Measurements from ENCODE around the gene CISH. TPM values are rescaled to one million over a fixed set of nuclear protein-coding genes. Genes with fewer than 3 reads are reported as not detected.

The CISH gene
- total RNA-seq, 1 donor from 2014 or later: 0.32 TPM

DNA sequence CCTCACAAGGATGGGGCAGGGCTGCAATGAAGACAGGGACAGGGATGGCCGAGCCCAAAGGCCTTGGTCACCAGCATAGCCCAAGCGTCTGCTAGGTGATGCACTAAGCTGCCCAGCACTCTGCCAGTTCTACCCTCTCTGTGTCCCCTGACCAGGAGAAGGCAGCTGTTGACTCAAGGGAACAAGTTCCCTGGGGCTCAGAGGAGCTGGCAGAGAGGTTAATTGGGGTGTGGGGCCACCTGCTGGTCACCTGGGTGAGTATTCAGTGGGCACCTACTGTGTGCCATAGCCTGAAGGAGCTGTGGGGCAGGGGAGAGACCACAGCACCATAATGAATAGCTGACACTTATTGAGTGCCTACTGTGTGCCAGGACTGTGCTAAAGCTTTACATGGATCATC is 41.1 kb upstream of the CISH start:
- no peaks in the 10 kb centered on the region for H3K27me3 ChIP-seq
- peaks cover 8% of the 10 kb centered on the region for H3K27me3 Mint-ChIP-seq (ENCODE audit: insufficient read depth, low read depth)

DNA sequence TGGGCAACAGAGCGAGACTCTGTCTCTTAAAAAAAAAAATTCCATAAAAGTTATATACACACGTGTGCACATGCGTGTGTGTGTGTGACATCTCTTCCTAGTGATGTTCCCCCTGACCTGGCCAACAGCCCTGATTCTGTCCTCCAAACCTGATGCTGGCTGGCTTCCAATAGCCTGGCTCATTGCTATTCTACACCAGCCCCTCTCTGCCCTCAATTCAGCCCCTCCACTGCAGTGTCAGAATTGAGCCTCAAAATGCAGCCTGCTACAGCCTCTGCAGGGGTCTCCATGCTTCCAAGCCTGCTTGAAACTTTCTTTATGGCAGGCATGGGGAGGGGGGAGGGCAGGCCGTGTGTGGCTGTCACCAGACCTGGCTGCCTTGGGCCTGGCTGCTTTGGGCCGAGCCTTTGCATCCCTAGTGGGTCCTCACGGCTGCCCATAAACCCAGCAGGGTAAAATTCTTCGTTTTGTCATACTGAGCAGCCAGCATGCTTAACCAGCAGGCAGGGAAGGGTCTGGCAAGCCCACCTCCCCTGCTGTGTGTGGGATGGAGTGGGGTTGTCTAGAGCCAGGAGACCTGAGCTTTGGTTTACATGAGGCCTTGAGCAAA is 40.5 kb upstream of the CISH start:
- Histone ChIP-seq H3K4me1 (peaks cover 16% of the 10 kb centered on the region), H3K27me3 (no peaks in the 10 kb centered on the region), H3K4me2 (peak overlapping the region; percentile 43), H3K36me3 (no peaks in the 10 kb centered on the region), H4K20me1 (ENCODE audit: low read depth) (peaks cover 5% of the 10 kb centered on the region), H3K9me3 (ENCODE audit: low read depth) (no peaks in the 10 kb centered on the region), H3K9ac (no peak overlapping the region), H2AFZ (replicated peaks) (no peak overlapping the region), H3F3A (ENCODE audit: low read depth) (peaks cover 20% of the 10 kb centered on the region), H3K4me3 (no peak overlapping the region), H3K79me2 (ENCODE audit: low read depth) (no peaks in the 10 kb centered on the region), H3K27ac (peak overlapping the region; percentile 10)
- Mint-ChIP-seq H3K27ac (peak overlapping the region; percentile 97), H3K36me3 (peaks cover 2% of the 10 kb centered on the region), H3K4me1 (peaks cover 46% of the 10 kb centered on the region), H3K9me3 (no peaks in the 10 kb centered on the region), H3K27me3 (ENCODE audit: insufficient read depth, low read depth) (peaks cover 8% of the 10 kb centered on the region), H3K4me3 (peak overlapping the region; percentile 66)
- peak; percentile 40 for DNase-seq (ENCODE audit: low spot score)
- TF ChIP-seq, protein P1, sequence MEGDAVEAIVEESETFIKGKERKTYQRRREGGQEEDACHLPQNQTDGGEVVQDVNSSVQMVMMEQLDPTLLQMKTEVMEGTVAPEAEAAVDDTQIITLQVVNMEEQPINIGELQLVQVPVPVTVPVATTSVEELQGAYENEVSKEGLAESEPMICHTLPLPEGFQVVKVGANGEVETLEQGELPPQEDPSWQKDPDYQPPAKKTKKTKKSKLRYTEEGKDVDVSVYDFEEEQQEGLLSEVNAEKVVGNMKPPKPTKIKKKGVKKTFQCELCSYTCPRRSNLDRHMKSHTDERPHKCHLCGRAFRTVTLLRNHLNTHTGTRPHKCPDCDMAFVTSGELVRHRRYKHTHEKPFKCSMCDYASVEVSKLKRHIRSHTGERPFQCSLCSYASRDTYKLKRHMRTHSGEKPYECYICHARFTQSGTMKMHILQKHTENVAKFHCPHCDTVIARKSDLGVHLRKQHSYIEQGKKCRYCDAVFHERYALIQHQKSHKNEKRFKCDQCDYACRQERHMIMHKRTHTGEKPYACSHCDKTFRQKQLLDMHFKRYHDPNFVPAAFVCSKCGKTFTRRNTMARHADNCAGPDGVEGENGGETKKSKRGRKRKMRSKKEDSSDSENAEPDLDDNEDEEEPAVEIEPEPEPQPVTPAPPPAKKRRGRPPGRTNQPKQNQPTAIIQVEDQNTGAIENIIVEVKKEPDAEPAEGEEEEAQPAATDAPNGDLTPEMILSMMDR (IDR thresholded peaks at IDR 0.05): no peak
- TF ChIP-seq EZH2 (IDR thresholded peaks at IDR 0.05) (no peak), EZH2phosphoT487 (IDR thresholded peaks at IDR 0.05) (no peak)

More for the DNA sequence above, 41.1 kb upstream of the CISH start:
- H3K4me1 Mint-ChIP-seq: peaks cover 43% of the 10 kb centered on the region
- no peak for TF ChIP-seq EZH2 (IDR thresholded peaks at IDR 0.05)
- TF ChIP-seq, protein P1 (IDR thresholded peaks at IDR 0.05): peak; percentile 58
- no peaks in the 10 kb centered on the region for H3K9me3 Mint-ChIP-seq
- no peak overlapping the region for H3K27ac ChIP-seq
- no peak overlapping the region for H3K4me3 Mint-ChIP-seq
- H3K36me3 Mint-ChIP-seq: peaks cover 2% of the 10 kb centered on the region
- H3K79me2 ChIP-seq (ENCODE audit: low read depth): no peaks in the 10 kb centered on the region
- H3K4me1 ChIP-seq: peaks cover 16% of the 10 kb centered on the region
- DNase-seq (ENCODE audit: low spot score): peak; percentile 57
- H3K9me3 ChIP-seq (ENCODE audit: low read depth): no peaks in the 10 kb centered on the region
- H2AFZ ChIP-seq (replicated peaks): no peak overlapping the region
- no peak overlapping the region for H3K4me3 ChIP-seq
- H4K20me1 ChIP-seq (ENCODE audit: low read depth): peaks cover 5% of the 10 kb centered on the region
- no peak overlapping the region for H3K27ac Mint-ChIP-seq
- no peaks in the 10 kb centered on the region for H3K36me3 ChIP-seq
- peak overlapping the region; percentile 25 for H3K4me2 ChIP-seq
- no peak overlapping the region for H3K9ac ChIP-seq
- H3F3A ChIP-seq (ENCODE audit: low read depth): peaks cover 20% of the 10 kb centered on the region

DNA sequence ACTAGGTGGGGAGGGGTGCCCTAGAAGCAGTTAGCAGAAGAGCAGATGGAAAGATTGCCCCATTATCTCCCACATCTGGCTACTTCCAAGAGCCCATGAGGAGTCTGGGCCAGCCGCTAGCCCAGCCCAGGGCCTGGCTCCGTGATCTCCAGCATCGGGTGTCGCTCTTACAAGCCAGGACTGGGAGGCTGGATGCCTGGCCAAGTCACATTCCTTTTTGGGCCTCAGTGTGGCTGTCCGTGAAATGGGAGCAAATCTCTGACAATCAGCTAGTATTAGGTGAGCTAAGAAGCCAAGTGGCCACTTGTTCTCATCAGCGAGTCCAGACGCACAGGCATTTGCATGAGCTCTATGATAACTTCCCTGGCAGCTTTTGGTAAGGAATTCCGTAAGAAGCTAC is 39.9 kb upstream of the CISH start:
- H3K9me3 Mint-ChIP-seq: no peaks in the 10 kb centered on the region
- H3K4me2 ChIP-seq: no peak overlapping the region
- peaks cover 45% of the 10 kb centered on the region for H3K4me1 Mint-ChIP-seq
- H4K20me1 ChIP-seq (ENCODE audit: low read depth): peaks cover 5% of the 10 kb centered on the region
- no peak for DNase-seq (ENCODE audit: low spot score)
- no peaks in the 10 kb centered on the region for H3K9me3 ChIP-seq (ENCODE audit: low read depth)
- H3K36me3 Mint-ChIP-seq: peaks cover 4% of the 10 kb centered on the region
- no peak overlapping the region for H3K4me3 Mint-ChIP-seq
- TF ChIP-seq EZH2 (IDR thresholded peaks at IDR 0.05): no peak
- TF ChIP-seq, protein P1 (IDR thresholded peaks at IDR 0.05): no peak
- no peak for TF ChIP-seq EZH2phosphoT487 (IDR thresholded peaks at IDR 0.05)
- H3K27me3 Mint-ChIP-seq (ENCODE audit: insufficient read depth, low read depth): peaks cover 3% of the 10 kb centered on the region
- no peak overlapping the region for H3K27ac ChIP-seq
- no peaks in the 10 kb centered on the region for H3K36me3 ChIP-seq
- no peak overlapping the region for H3K9ac ChIP-seq
- H3K27me3 ChIP-seq: no peaks in the 10 kb centered on the region
- peak overlapping the region; percentile 72 for H3K27ac Mint-ChIP-seq
- no peaks in the 10 kb centered on the region for H3K79me2 ChIP-seq (ENCODE audit: low read depth)
- H3K4me1 ChIP-seq: peaks cover 16% of the 10 kb centered on the region
- H3F3A ChIP-seq (ENCODE audit: low read depth): peaks cover 20% of the 10 kb centered on the region
- no peak overlapping the region for H3K4me3 ChIP-seq
- H2AFZ ChIP-seq (replicated peaks): no peak overlapping the region
